ENCODE data around the gene OVCH2. TPM values are rescaled to one million over a fixed set of nuclear protein-coding genes. Genes with fewer than 3 reads are reported as not detected.

OVCH2 gene
- total RNA-seq, 1 donor from 2014 or later = not detected

GRCh38 chr11:7694235-7694634 lies 12.0 kb downstream of the OVCH2 start:
- no peak for DNase-seq (ENCODE audit: extremely low spot score, unreplicated experiment)
- Mint-ChIP-seq H3K27ac (ENCODE audit: unreplicated experiment) (no peak overlapping the region), H3K36me3 (ENCODE audit: unreplicated experiment) (no peaks in the 10 kb centered on the region), H3K4me1 (ENCODE audit: unreplicated experiment) (no peaks in the 10 kb centered on the region), H3K9me3 (ENCODE audit: unreplicated experiment) (no peaks in the 10 kb centered on the region), H3K4me3 (ENCODE audit: unreplicated experiment) (no peak overlapping the region), H3K27me3 (ENCODE audit: unreplicated experiment) (peaks cover 35% of the 10 kb centered on the region)
- no peak for TF ChIP-seq CTCF (IDR thresholded peaks at IDR 0.05)

- Mint-ChIP-seq H3K4me1 (ENCODE audit: unreplicated experiment) (peaks cover 2% of the 10 kb centered on the region), H3K27ac (ENCODE audit: unreplicated experiment) (no peak overlapping the region), H3K27me3 (ENCODE audit: unreplicated experiment) (peaks cover 21% of the 10 kb centered on the region), H3K36me3 (ENCODE audit: unreplicated experiment) (no peaks in the 10 kb centered on the region), H3K4me3 (ENCODE audit: unreplicated experiment) (no peak overlapping the region), H3K9me3 (ENCODE audit: unreplicated experiment) (no peaks in the 10 kb centered on the region)
- DNase-seq (ENCODE audit: extremely low spot score, unreplicated experiment) = no peak
- no peak for TF ChIP-seq CTCF (IDR thresholded peaks at IDR 0.05)
These were observed 13.9 kb downstream of the OVCH2 start for GRCh38 chr11:7692426-7692825.

GRCh38 chr11:7691759-7692350 lies 14.4 kb downstream of the OVCH2 start:
- Mint-ChIP-seq H3K27ac (ENCODE audit: unreplicated experiment) (no peak overlapping the region), H3K4me3 (ENCODE audit: unreplicated experiment) (no peak overlapping the region), H3K36me3 (ENCODE audit: unreplicated experiment) (no peaks in the 10 kb centered on the region), H3K4me1 (ENCODE audit: unreplicated experiment) (peaks cover 2% of the 10 kb centered on the region), H3K9me3 (ENCODE audit: unreplicated experiment) (no peaks in the 10 kb centered on the region), H3K27me3 (ENCODE audit: unreplicated experiment) (peaks cover 21% of the 10 kb centered on the region)
- DNase-seq (ENCODE audit: extremely low spot score, unreplicated experiment) = no peak
- TF ChIP-seq CTCF (IDR thresholded peaks at IDR 0.05) = no peak

GRCh38 chr11:7690648-7691047 lies 15.6 kb downstream of the OVCH2 start:
- Mint-ChIP-seq H3K36me3 (ENCODE audit: unreplicated experiment) (no peaks in the 10 kb centered on the region), H3K9me3 (ENCODE audit: unreplicated experiment) (no peaks in the 10 kb centered on the region), H3K4me3 (ENCODE audit: unreplicated experiment) (no peak overlapping the region), H3K27me3 (ENCODE audit: unreplicated experiment) (peaks cover 21% of the 10 kb centered on the region), H3K27ac (ENCODE audit: unreplicated experiment) (no peak overlapping the region), H3K4me1 (ENCODE audit: unreplicated experiment) (peaks cover 7% of the 10 kb centered on the region)
- no peak for DNase-seq (ENCODE audit: extremely low spot score, unreplicated experiment)
- TF ChIP-seq CTCF (IDR thresholded peaks at IDR 0.05) = peak; percentile 53

GRCh38 chr11:7689239-7689638 lies 17.0 kb downstream of the OVCH2 start:
- peaks cover 7% of the 10 kb centered on the region for H3K4me1 Mint-ChIP-seq (ENCODE audit: unreplicated experiment)
- H3K4me3 Mint-ChIP-seq (ENCODE audit: unreplicated experiment) = no peak overlapping the region
- TF ChIP-seq CTCF (IDR thresholded peaks at IDR 0.05) = no peak

More at GRCh38 chr11:7689239-7689638, 17.0 kb downstream of the OVCH2 start:
- Mint-ChIP-seq H3K36me3 (ENCODE audit: unreplicated experiment) (no peaks in the 10 kb centered on the region), H3K27me3 (ENCODE audit: unreplicated experiment) (peaks cover 19% of the 10 kb centered on the region), H3K9me3 (ENCODE audit: unreplicated experiment) (no peaks in the 10 kb centered on the region), H3K27ac (ENCODE audit: unreplicated experiment) (no peak overlapping the region)
- no peak for DNase-seq (ENCODE audit: extremely low spot score, unreplicated experiment)
